ENCODE data around the gene BTBD1.

BTBD1 gene

DNA sequence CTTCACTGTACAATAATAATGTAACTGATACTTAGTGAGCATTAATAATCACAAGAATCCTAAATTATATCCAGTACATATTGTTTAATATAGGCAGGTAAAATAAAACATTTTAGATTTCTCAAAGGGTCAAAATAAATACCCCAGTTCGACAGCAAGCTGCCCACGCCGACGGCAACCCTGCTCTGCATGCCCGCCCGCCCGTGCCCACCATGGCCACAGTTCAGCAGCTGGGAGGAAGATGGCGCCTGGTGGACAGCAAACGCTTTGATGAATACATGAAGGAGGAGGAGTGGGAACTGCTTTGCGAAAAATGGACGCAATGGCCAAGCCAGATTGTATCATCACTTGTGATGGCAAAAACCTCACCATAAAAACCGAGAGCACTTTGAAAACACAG lies 22.9 kb downstream of the BTBD1 start (continued):
- TF ChIP-seq PRDM2 (tag by site-specific recombination; IDR thresholded peaks at IDR 0.05; ENCODE audit: borderline replicate concordance) = no peak

GRCh38 chr15:83039206-83039605 lies 27.8 kb downstream of the BTBD1 start:
- H3K27ac ChIP-seq (ENCODE audit: extremely low read depth, low read depth, low read length) = no peak overlapping the region
- peaks cover 38 to 43% of the 10 kb centered on the region in 2 experiments for H3K36me3 ChIP-seq (ENCODE audit: control insufficient read depth in 2 of 2, insufficient read depth in 1 of 2, low read length in 2 of 2)
- H3K4me1 ChIP-seq (ENCODE audit: control insufficient read depth, insufficient read depth, low read length) = no peaks in the 10 kb centered on the region
- no peak overlapping the region for H3K4me3 ChIP-seq (ENCODE audit: low read depth, low read length)
- no peak for TF ChIP-seq ZNF174 (tag by site-specific recombination; IDR thresholded peaks at IDR 0.05)
- TF ChIP-seq ZBTB48 (tag by site-specific recombination; IDR thresholded peaks at IDR 0.05) = no peak
- no peak for TF ChIP-seq ZNF175 (tag by site-specific recombination; IDR thresholded peaks at IDR 0.05)
- no peak for TF ChIP-seq SP2 (tag by site-specific recombination; IDR thresholded peaks at IDR 0.05)
- TF ChIP-seq ZNF324 (tag by site-specific recombination; IDR thresholded peaks at IDR 0.05) = no peak
- TF ChIP-seq, protein P1, sequence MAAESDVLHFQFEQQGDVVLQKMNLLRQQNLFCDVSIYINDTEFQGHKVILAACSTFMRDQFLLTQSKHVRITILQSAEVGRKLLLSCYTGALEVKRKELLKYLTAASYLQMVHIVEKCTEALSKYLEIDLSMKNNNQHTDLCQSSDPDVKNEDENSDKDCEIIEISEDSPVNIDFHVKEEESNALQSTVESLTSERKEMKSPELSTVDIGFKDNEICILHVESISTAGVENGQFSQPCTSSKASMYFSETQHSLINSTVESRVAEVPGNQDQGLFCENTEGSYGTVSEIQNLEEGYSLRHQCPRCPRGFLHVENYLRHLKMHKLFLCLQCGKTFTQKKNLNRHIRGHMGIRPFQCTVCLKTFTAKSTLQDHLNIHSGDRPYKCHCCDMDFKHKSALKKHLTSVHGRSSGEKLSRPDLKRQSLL (tag by site-specific recombination; IDR thresholded peaks at IDR 0.05) = no peak
- TF ChIP-seq MZF1 (tag by site-specific recombination; IDR thresholded peaks at IDR 0.05; ENCODE audit: borderline replicate concordance) = no peak
- no peak for TF ChIP-seq ZNF26 (tag by site-specific recombination; IDR thresholded peaks at IDR 0.05)
- no peak for TF ChIP-seq ZNF747 (tag by site-specific recombination; IDR thresholded peaks at IDR 0.05)
- TF ChIP-seq, protein P2, sequence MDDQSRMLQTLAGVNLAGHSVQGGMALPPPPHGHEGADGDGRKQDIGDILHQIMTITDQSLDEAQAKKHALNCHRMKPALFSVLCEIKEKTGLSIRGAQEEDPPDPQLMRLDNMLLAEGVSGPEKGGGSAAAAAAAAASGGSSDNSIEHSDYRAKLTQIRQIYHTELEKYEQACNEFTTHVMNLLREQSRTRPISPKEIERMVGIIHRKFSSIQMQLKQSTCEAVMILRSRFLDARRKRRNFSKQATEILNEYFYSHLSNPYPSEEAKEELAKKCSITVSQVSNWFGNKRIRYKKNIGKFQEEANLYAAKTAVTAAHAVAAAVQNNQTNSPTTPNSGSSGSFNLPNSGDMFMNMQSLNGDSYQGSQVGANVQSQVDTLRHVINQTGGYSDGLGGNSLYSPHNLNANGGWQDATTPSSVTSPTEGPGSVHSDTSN (CRISPR knock-in tag; IDR thresholded peaks at IDR 0.05) = no peak
- TF ChIP-seq RBAK (tag by site-specific recombination; IDR thresholded peaks at IDR 0.05) = no peak
- TF ChIP-seq ZNF658 (tag by site-specific recombination; IDR thresholded peaks at IDR 0.05) = no peak
- no peak for TF ChIP-seq EGR2 (tag by site-specific recombination; IDR thresholded peaks at IDR 0.05; ENCODE audit: low read depth)
- TF ChIP-seq KLF8 (tag by site-specific recombination; IDR thresholded peaks at IDR 0.05) = no peak
- no peak for TF ChIP-seq HOXA7 (CRISPR knock-in tag; IDR thresholded peaks at IDR 0.05; ENCODE audit: borderline replicate concordance)
- TF ChIP-seq ZBTB44 (tag by site-specific recombination; IDR thresholded peaks at IDR 0.05) = no peak
- no peak for TF ChIP-seq ZIC2 (tag by site-specific recombination; IDR thresholded peaks at IDR 0.05)
- TF ChIP-seq ZNF629 (tag by site-specific recombination; IDR thresholded peaks at IDR 0.05) = no peak
- TF ChIP-seq ZNF155 (tag by site-specific recombination; IDR thresholded peaks at IDR 0.05) = no peak
- TF ChIP-seq ZNF518A (tag by site-specific recombination; conservative IDR thresholded peaks at IDR 0.05; ENCODE audit: low read depth) = no peak
- CTCF ChIA-PET = no interaction called here
- H3K9me3 ChIP-seq (ENCODE audit: control insufficient read depth, insufficient read depth, low read depth, low read length) = no peaks in the 10 kb centered on the region
- POLR2A ChIA-PET = no interaction called here

Measured in HEK293 (cell line).